Naive thymus-derived CD4-positive, alpha-beta T cell (primary cell): Measurements from ENCODE around the gene ACSF3. TPM values are rescaled to one million over a fixed set of nuclear protein-coding genes. Genes with fewer than 3 reads are reported as not detected.

Source experiments
- ATAC-seq: fragments of 150-1000 bp; cut with Tn5 transposase; 2 replicates; pipeline ENCODE4 v1.10.0; 2021; ENCODE audit warnings: mild to moderate bottlenecking, moderate library complexity
- CTCF ChIA-PET: fragments of 350-600 bp; sonication (Branson Sonifier 250); formaldehyde crosslinking; loops from one replicate; lab custom pipeline; 2021; ENCODE audit warnings: antibody characterized with exemption; lab: Charles Lee
- POLR2A ChIA-PET: fragments of 350-600 bp; sonication (Branson Sonifier 250); formaldehyde crosslinking; loops from one replicate; lab custom pipeline; 2021; ENCODE audit warnings: antibody characterized with exemption, inconsistent platforms; lab: Charles Lee
- DNase-seq, 9 donors: peaks; one replicate each; pipeline versions ENCODE4 v3.0.0 to v3.0.0-alpha.2; 2020 to 2022; ENCODE audit warnings: mixed read lengths in 1 of 9
- H3K27ac ChIP-seq: one replicate; pipeline ENCODE4 v1.7.0; 2013; ENCODE audit warnings: mild to moderate bottlenecking, low read depth, low read length, moderate library complexity
- H3K27me3 ChIP-seq, 2 donors: one replicate each; pipeline ENCODE4 v1.7.0; 2013; ENCODE audit warnings: low read length in 2 of 2, mild to moderate bottlenecking in 2 of 2, moderate library complexity in 2 of 2; ENCODE audit not compliant: control insufficient read depth in 2 of 2, insufficient read depth in 2 of 2
- H3K36me3 ChIP-seq, 3 experiments: 1 replicate in 2 of 3; 2 replicates in 1 of 3; pipeline ENCODE4 v1.7.0; 2013; ENCODE audit warnings: low read length in 3 of 3, mild to moderate bottlenecking in 3 of 3, moderate library complexity in 1 of 3; ENCODE audit not compliant: insufficient read depth in 3 of 3, control insufficient read depth in 2 of 3
- H3K4me1 ChIP-seq, 2 donors: one replicate each; pipeline ENCODE4 v1.7.0; 2013; ENCODE audit warnings: low read length in 2 of 2, mild to moderate bottlenecking in 2 of 2, moderate library complexity in 1 of 2; ENCODE audit not compliant: control insufficient read depth in 2 of 2, insufficient read depth in 2 of 2
- H3K4me3 ChIP-seq: 2 replicates; pipeline ENCODE4 v1.7.0; 2013; ENCODE audit warnings: mild to moderate bottlenecking, low read length
- H3K9me3 ChIP-seq, 3 experiments: 1 replicate in 2 of 3; 2 replicates in 1 of 3; pipeline ENCODE4 v1.7.0; 2013; ENCODE audit warnings: low read length in 3 of 3; ENCODE audit not compliant: control insufficient read depth in 2 of 3
- H3K27ac Mint-ChIP-seq, 9 donors: one replicate each; pipeline ENCODE4 v1.8.0; 2020 to 2022; ENCODE audit warnings: mixed read lengths in 9 of 9, mild to moderate bottlenecking in 8 of 9, moderate library complexity in 5 of 9, inconsistent platforms in 2 of 9
- H3K27me3 Mint-ChIP-seq, 5 donors: one replicate each; pipeline ENCODE4 v1.8.0; 2021 to 2022; ENCODE audit warnings: mixed read lengths in 5 of 5, mild to moderate bottlenecking in 1 of 5
- H3K36me3 Mint-ChIP-seq, 5 donors: one replicate each; pipeline ENCODE4 v1.8.0; 2020 to 2022; ENCODE audit warnings: mixed read lengths in 5 of 5, mild to moderate bottlenecking in 3 of 5, inconsistent platforms in 1 of 5
- H3K4me1 Mint-ChIP-seq, 7 donors: one replicate each; pipeline ENCODE4 v1.8.0; 2020 to 2022; ENCODE audit warnings: mixed read lengths in 7 of 7, mild to moderate bottlenecking in 3 of 7, inconsistent platforms in 1 of 7
- H3K4me3 Mint-ChIP-seq, 10 donors: one replicate each; pipeline ENCODE4 v1.8.0; 2020 to 2022; ENCODE audit warnings: mild to moderate bottlenecking in 10 of 10, mixed read lengths in 10 of 10, moderate library complexity in 6 of 10, inconsistent platforms in 2 of 10
- H3K9me3 Mint-ChIP-seq, 11 donors: one replicate each; pipeline ENCODE4 v1.8.0; 2020 to 2022; ENCODE audit warnings: mixed read lengths in 11 of 11, mild to moderate bottlenecking in 4 of 11, inconsistent platforms in 1 of 11, moderate library complexity in 1 of 11
- intact Hi-C, 2 donors: fragments of 100-400 bp; cut with micrococcal nuclease; formaldehyde crosslinking; loops; one replicate each; pipeline ENCODE4 v1.15.1; 2023
- polyA plus RNA-seq, 2 donors: library from polyadenylated mRNA; unstranded; fragments of 300-500 nt; fragmentation: Illumina TruSeq; gene quantifications; one replicate each; pipeline ENCODE4 v1.2.3, GENCODE V29; 2021
- total RNA-seq, 6 experiments: library from RNA in 5 of 6; stranded (reverse) in 5 of 6; gene quantifications; 1 replicate in 5 of 6; 2 replicates in 1 of 6; pipeline ENCODE4 v1.2.3 and lab custom pipeline; 2021 to 2026

ACSF3 gene
- total and polyA plus RNA-seq, 7 experiments from 2014 or later: 26.2 to 84.1 (median 68.5) TPM

- Histone ChIP-seq H3K27me3 (no peaks in the 10 kb centered on the region), H3K4me3 (peak overlapping the region; percentile 55), H3K36me3 (peaks cover 0 to 32% (median 0%) of the 10 kb centered on the region in 3 experiments), H3K27ac (peak overlapping the region; percentile 66), H3K4me1 (peaks cover 3 to 30% of the 10 kb centered on the region in 2 donors), H3K9me3 (no peaks in the 10 kb centered on the region)
- Mint-ChIP-seq H3K27me3 (no peaks in the 10 kb centered on the region), H3K4me3 (peak overlapping the region in 9 of 10 donors; percentile 65 to 78 (median 72)), H3K27ac (peak overlapping the region; percentile 46 to 99 (median 94)), H3K9me3 (peaks cover 0 to 5% (median 0%) of the 10 kb centered on the region in 11 donors), H3K4me1 (peaks cover 15 to 73% (median 42%) of the 10 kb centered on the region in 7 donors), H3K36me3 (peaks cover 4 to 39% (median 9%) of the 10 kb centered on the region in 5 donors)
- intact Hi-C loops: loop anchor here in 1 of 2 donors (2.0 kb wide), 1 partner anchor 266 kb away; the partner anchor contains the start of genes GALNS and TRAPPC2L
- no peak for ATAC-seq
- no peak for DNase-seq
- ChIA-PET POLR2A (interaction anchor here (1.0 to 2.2 kb wide), 6 partner anchors 11 to 29 kb away, joined by 3 to 8 read pairs (median 4); partner anchors contain the start of gene ACSF3), CTCF (interaction anchor here (0.8 to 1.0 kb wide), 2 partner anchors 12 to 25 kb away, joined by 3 read pairs; no protein-coding TSS in a partner anchor)
Measured at GRCh38 chr16:89123001-89123830, 29.6 kb downstream of the ACSF3 start.

GRCh38 chr16:89123831-89124100 lies 30.1 kb downstream of the ACSF3 start:
- intact Hi-C loops: loop anchor here in 1 of 2 donors (2.0 kb wide), 1 partner anchor 267 kb away; the partner anchor contains the start of genes GALNS and TRAPPC2L
- Mint-ChIP-seq H3K9me3 (peaks cover 0 to 5% (median 0%) of the 10 kb centered on the region in 11 donors), H3K27me3 (no peaks in the 10 kb centered on the region), H3K4me3 (peak overlapping the region in 9 of 10 donors; percentile 16 to 75 (median 46)), H3K4me1 (peaks cover 15 to 69% (median 41%) of the 10 kb centered on the region in 7 donors), H3K36me3 (peaks cover 4 to 38% (median 12%) of the 10 kb centered on the region in 5 donors), H3K27ac (peak overlapping the region in 8 of 9 donors; percentile 29 to 99 (median 84))
- Histone ChIP-seq H3K4me3 (no peak overlapping the region), H3K36me3 (peaks cover 0 to 30% (median 0%) of the 10 kb centered on the region in 3 experiments), H3K27ac (peak overlapping the region; percentile 66), H3K9me3 (no peaks in the 10 kb centered on the region), H3K27me3 (no peaks in the 10 kb centered on the region), H3K4me1 (peaks cover 3 to 30% of the 10 kb centered on the region in 2 donors)
- ATAC-seq (no peak), DNase-seq (no peak)
- POLR2A ChIA-PET: interaction anchor here (1.1 to 1.4 kb wide), 2 partner anchors 17 to 27 kb away, joined by 3 read pairs; no protein-coding TSS in a partner anchor
- CTCF ChIA-PET: interaction anchor here (1.0 kb wide), 1 partner anchor 26 kb away, joined by 3 read pairs; no protein-coding TSS in a partner anchor

GRCh38 chr16:89129378-89129777 lies 35.7 kb downstream of the ACSF3 start:
- Mint-ChIP-seq H3K4me3 (no peak overlapping the region), H3K27ac (peak overlapping the region in 1 of 9 donors; percentile 42), H3K27me3 (no peaks in the 10 kb centered on the region), H3K4me1 (peaks cover 10 to 36% (median 27%) of the 10 kb centered on the region in 7 donors), H3K9me3 (peaks cover 0 to 11% (median 0%) of the 10 kb centered on the region in 11 donors), H3K36me3 (peaks cover 10 to 52% (median 29%) of the 10 kb centered on the region in 5 donors)
- ChIA-PET CTCF (no interaction called here), POLR2A (interaction anchor here (0.6 to 0.8 kb wide), 2 partner anchors 63 to 353 kb away, joined by 3 to 4 read pairs; no protein-coding TSS in a partner anchor)
- ATAC-seq (no peak), DNase-seq (no peak)
- intact Hi-C loops: no loop called here
- peaks cover 0 to 34% (median 10%) of the 10 kb centered on the region in 3 experiments for H3K36me3 ChIP-seq
- H3K4me3 ChIP-seq: no peak overlapping the region
- H3K4me1 ChIP-seq: no peaks in the 10 kb centered on the region
- no peaks in the 10 kb centered on the region for H3K27me3 ChIP-seq
- no peaks in the 10 kb centered on the region for H3K9me3 ChIP-seq
- H3K27ac ChIP-seq: no peak overlapping the region

- Mint-ChIP-seq H3K9me3 (peaks cover 0 to 11% (median 0%) of the 10 kb centered on the region in 11 donors), H3K27me3 (no peaks in the 10 kb centered on the region), H3K27ac (no peak overlapping the region), H3K4me3 (no peak overlapping the region), H3K4me1 (peaks cover 12 to 33% (median 24%) of the 10 kb centered on the region in 7 donors), H3K36me3 (peaks cover 10 to 46% (median 35%) of the 10 kb centered on the region in 5 donors)
- Histone ChIP-seq H3K9me3 (no peaks in the 10 kb centered on the region), H3K4me3 (no peak overlapping the region), H3K4me1 (no peaks in the 10 kb centered on the region), H3K27me3 (no peaks in the 10 kb centered on the region), H3K27ac (no peak overlapping the region), H3K36me3 (peaks cover 0 to 44% (median 10%) of the 10 kb centered on the region in 3 experiments)
- no peak for ATAC-seq
- intact Hi-C loops: no loop called here
- ChIA-PET CTCF (no interaction called here), POLR2A (no interaction called here)
- no peak for DNase-seq
Measured at GRCh38 chr16:89130448-89130847, 36.8 kb downstream of the ACSF3 start.

GRCh38 chr16:89131783-89132182 lies 38.1 kb downstream of the ACSF3 start:
- H3K36me3 ChIP-seq: peaks cover 0 to 53% (median 10%) of the 10 kb centered on the region in 3 experiments
- no peaks in the 10 kb centered on the region for H3K9me3 ChIP-seq
- intact Hi-C loops: no loop called here
- DNase-seq: no peak
- Mint-ChIP-seq H3K9me3 (peaks cover 0 to 5% (median 0%) of the 10 kb centered on the region in 11 donors), H3K4me1 (peaks cover 11 to 27% (median 20%) of the 10 kb centered on the region in 7 donors), H3K27ac (no peak overlapping the region), H3K36me3 (peaks cover 6 to 39% (median 30%) of the 10 kb centered on the region in 5 donors), H3K4me3 (no peak overlapping the region), H3K27me3 (no peaks in the 10 kb centered on the region)
- H3K4me1 ChIP-seq: no peaks in the 10 kb centered on the region
- ChIA-PET POLR2A (no interaction called here), CTCF (no interaction called here)
- no peak overlapping the region for H3K27ac ChIP-seq
- H3K4me3 ChIP-seq: no peak overlapping the region
- H3K27me3 ChIP-seq: no peaks in the 10 kb centered on the region
- no peak for ATAC-seq

- Mint-ChIP-seq H3K27me3 (no peaks in the 10 kb centered on the region), H3K9me3 (peaks cover 0 to 5% (median 0%) of the 10 kb centered on the region in 11 donors), H3K4me1 (peaks cover 9 to 27% (median 20%) of the 10 kb centered on the region in 7 donors), H3K4me3 (no peak overlapping the region), H3K36me3 (peaks cover 6 to 39% (median 30%) of the 10 kb centered on the region in 5 donors), H3K27ac (no peak overlapping the region)
- no peaks in the 10 kb centered on the region for H3K4me1 ChIP-seq
- no peaks in the 10 kb centered on the region for H3K9me3 ChIP-seq
- H3K4me3 ChIP-seq: no peak overlapping the region
- no peak for DNase-seq
- peaks cover 0 to 56% (median 10%) of the 10 kb centered on the region in 3 experiments for H3K36me3 ChIP-seq
- ATAC-seq: no peak
- CTCF ChIA-PET: no interaction called here
- intact Hi-C loops: no loop called here
- no peaks in the 10 kb centered on the region for H3K27me3 ChIP-seq
- POLR2A ChIA-PET: no interaction called here
- H3K27ac ChIP-seq: no peak overlapping the region
Measured at GRCh38 chr16:89132194-89133005, 38.7 kb downstream of the ACSF3 start.
